Neural progenitor cell (in vitro differentiated cells): ENCODE results near the gene CCDC51. TPM values are rescaled to one million over a fixed set of nuclear protein-coding genes. Genes with fewer than 3 reads are reported as not detected.

ENCODE experiments used
- DNase-seq: peaks from one replicate; pipeline ENCODE4 v3.0.0-alpha.2; 2016; ENCODE audit warnings: low spot score
- H2AFZ ChIP-seq: fragments of 200-600 bp; sonication (generic); replicated peaks from 2 replicates; pipeline ENCODE4 v1.6.1; 2016; ENCODE audit warnings: antibody characterized with exemption
- H3F3A ChIP-seq: fragments of 200-600 bp; sonication (generic); 2 replicates; pipeline ENCODE4 v1.6.1; 2016; ENCODE audit warnings: antibody characterized with exemption, low read depth
- H3K27ac ChIP-seq: fragments of 200-600 bp; sonication (generic); 2 replicates; pipeline ENCODE4 v1.5.1; 2016; ENCODE audit warnings: mild to moderate bottlenecking
- H3K27me3 ChIP-seq: fragments of 200-600 bp; sonication (generic); 2 replicates; pipeline ENCODE4 v1.6.1; 2016; ENCODE audit warnings: mild to moderate bottlenecking, moderate library complexity
- H3K36me3 ChIP-seq: fragments of 200-600 bp; sonication (generic); 2 replicates; pipeline ENCODE4 v1.5.1; 2016
- H3K4me1 ChIP-seq: fragments of 200-600 bp; sonication (generic); 2 replicates; pipeline ENCODE4 v1.6.1; 2016; ENCODE audit warnings: mixed run types
- H3K4me2 ChIP-seq: fragments of 200-600 bp; sonication (generic); 2 replicates; pipeline ENCODE4 v1.6.1; 2016
- H3K4me3 ChIP-seq: fragments of 200-600 bp; sonication (generic); 2 replicates; pipeline ENCODE4 v1.5.1; 2016
- H3K79me2 ChIP-seq: fragments of 200-600 bp; sonication (generic); 2 replicates; pipeline ENCODE4 v1.6.1; 2016; ENCODE audit warnings: low read depth
- H3K9ac ChIP-seq: fragments of 200-600 bp; sonication (generic); 2 replicates; pipeline ENCODE4 v1.6.1; 2016
- H3K9me3 ChIP-seq: fragments of 200-600 bp; sonication (generic); 2 replicates; pipeline ENCODE4 v1.5.1; 2016; ENCODE audit warnings: low read depth
- H4K20me1 ChIP-seq: fragments of 200-600 bp; sonication (generic); 2 replicates; pipeline ENCODE4 v1.6.1; 2016; ENCODE audit warnings: low read depth
- H3K27ac Mint-ChIP-seq: 3 replicates; pipeline ENCODE4 v1.8.0; 2021; ENCODE audit warnings: mixed read lengths
- H3K27me3 Mint-ChIP-seq: 2 replicates; pipeline ENCODE4 v1.8.0; 2022; ENCODE audit warnings: low read depth, mild to moderate bottlenecking, inconsistent platforms, moderate library complexity, mixed read lengths; ENCODE audit not compliant: insufficient read depth
- H3K36me3 Mint-ChIP-seq: 3 replicates; pipeline ENCODE4 v1.8.0; 2021; ENCODE audit warnings: mixed read lengths
- H3K4me1 Mint-ChIP-seq: 3 replicates; pipeline ENCODE4 v1.8.0; 2021; ENCODE audit warnings: mixed read lengths
- H3K4me3 Mint-ChIP-seq: 3 replicates; pipeline ENCODE4 v1.8.0; 2021; ENCODE audit warnings: mild to moderate bottlenecking, moderate library complexity, mixed read lengths
- H3K9me3 Mint-ChIP-seq: 3 replicates; pipeline ENCODE4 v1.8.0; 2020; ENCODE audit warnings: mixed read lengths
- EZH2 ChIP-seq: fragments of 200-600 bp; sonication (generic); IDR thresholded peaks from 2 replicates; pipeline ENCODE4 v1.6.1; 2017; ENCODE audit warnings: antibody characterized with exemption, mild to moderate bottlenecking, moderate library complexity
- EZH2phosphoT487 ChIP-seq: fragments of 200-600 bp; sonication (generic); IDR thresholded peaks from 2 replicates; pipeline ENCODE4 v1.6.1; 2017; ENCODE audit warnings: antibody characterized with exemption
- total RNA-seq: library from RNA; depleted of rRNA; stranded (reverse); fragments of >200 nt; gene quantifications from 2 replicates; pipeline ENCODE4 v1.2.3, GENCODE V29; 2015; ENCODE audit warnings: low replicate concordance
- TF ChIP-seq, protein P1 (sequence below): fragments of 200-600 bp; sonication (generic); IDR thresholded peaks from 2 replicates; pipeline ENCODE4 v1.5.1; 2017; ENCODE audit warnings: antibody characterized with exemption, mild to moderate bottlenecking

Gene CCDC51
- total RNA-seq, 1 donor from 2014 or later = 13.9 TPM

DNA sequence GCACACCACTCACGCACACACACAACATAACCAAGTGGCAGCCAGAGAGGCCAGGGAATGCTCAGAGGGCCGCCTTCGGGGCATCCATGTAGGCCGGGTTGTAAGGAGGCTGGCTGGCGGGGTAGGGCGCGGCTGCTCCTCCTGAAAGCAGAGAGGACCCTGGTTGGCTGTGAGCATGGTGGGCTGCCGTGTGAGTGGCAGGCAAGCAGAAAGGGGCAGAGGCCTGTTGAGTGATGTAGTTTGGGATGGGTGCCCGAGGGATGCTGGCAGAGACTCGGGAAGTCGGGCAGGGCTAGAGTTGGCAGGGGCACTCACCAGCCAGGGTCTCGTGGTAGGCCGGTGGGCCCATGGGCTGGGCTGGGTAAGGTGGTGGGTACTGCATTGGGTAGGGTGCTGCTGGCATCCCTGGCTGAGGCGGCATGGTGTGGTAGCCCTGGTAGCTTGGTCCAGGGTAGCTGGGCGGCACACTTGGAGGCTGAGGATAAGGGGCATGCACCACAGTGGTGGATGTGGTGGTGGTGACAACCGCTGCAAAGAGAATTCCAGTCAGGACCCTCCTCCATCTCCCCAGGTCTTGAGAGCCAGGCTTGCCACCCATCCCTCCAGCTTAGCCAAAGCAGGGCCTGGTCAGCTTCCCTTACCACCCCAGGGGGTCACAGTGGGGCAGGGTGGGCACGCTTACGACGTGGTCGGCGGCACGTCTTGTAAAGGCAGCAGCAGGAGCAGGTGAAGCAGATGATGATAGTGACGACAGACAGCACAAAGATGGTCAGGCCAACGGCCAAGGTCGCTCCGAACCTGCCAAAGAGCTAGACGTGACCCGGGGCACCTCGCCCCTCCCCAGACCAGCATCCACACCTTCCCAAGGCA is 29.4 kb upstream of the CCDC51 start:
- Mint-ChIP-seq H3K36me3 (peaks cover 16% of the 10 kb centered on the region), H3K27me3 (peaks cover 2% of the 10 kb centered on the region), H3K9me3 (no peaks in the 10 kb centered on the region), H3K4me1 (peaks cover 48% of the 10 kb centered on the region), H3K4me3 (peak overlapping the region; percentile 50), H3K27ac (no peak overlapping the region)
- H3K4me2 ChIP-seq = no peak overlapping the region
- DNase-seq = no peak
- peaks cover 42% of the 10 kb centered on the region for H3F3A ChIP-seq
- peaks cover 29% of the 10 kb centered on the region for H3K4me1 ChIP-seq
- TF ChIP-seq, protein P1, sequence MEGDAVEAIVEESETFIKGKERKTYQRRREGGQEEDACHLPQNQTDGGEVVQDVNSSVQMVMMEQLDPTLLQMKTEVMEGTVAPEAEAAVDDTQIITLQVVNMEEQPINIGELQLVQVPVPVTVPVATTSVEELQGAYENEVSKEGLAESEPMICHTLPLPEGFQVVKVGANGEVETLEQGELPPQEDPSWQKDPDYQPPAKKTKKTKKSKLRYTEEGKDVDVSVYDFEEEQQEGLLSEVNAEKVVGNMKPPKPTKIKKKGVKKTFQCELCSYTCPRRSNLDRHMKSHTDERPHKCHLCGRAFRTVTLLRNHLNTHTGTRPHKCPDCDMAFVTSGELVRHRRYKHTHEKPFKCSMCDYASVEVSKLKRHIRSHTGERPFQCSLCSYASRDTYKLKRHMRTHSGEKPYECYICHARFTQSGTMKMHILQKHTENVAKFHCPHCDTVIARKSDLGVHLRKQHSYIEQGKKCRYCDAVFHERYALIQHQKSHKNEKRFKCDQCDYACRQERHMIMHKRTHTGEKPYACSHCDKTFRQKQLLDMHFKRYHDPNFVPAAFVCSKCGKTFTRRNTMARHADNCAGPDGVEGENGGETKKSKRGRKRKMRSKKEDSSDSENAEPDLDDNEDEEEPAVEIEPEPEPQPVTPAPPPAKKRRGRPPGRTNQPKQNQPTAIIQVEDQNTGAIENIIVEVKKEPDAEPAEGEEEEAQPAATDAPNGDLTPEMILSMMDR = no peak
- TF ChIP-seq EZH2 (no peak), EZH2phosphoT487 (no peak)
- no peaks in the 10 kb centered on the region for H3K27me3 ChIP-seq
- no peak overlapping the region for H3K4me3 ChIP-seq
- no peak overlapping the region for H2AFZ ChIP-seq
- H3K27ac ChIP-seq = no peak overlapping the region
- H3K9ac ChIP-seq = no peak overlapping the region
- no peaks in the 10 kb centered on the region for H3K9me3 ChIP-seq
- no peaks in the 10 kb centered on the region for H3K36me3 ChIP-seq
- H3K79me2 ChIP-seq = peaks cover 30% of the 10 kb centered on the region
- no peaks in the 10 kb centered on the region for H4K20me1 ChIP-seq

DNA sequence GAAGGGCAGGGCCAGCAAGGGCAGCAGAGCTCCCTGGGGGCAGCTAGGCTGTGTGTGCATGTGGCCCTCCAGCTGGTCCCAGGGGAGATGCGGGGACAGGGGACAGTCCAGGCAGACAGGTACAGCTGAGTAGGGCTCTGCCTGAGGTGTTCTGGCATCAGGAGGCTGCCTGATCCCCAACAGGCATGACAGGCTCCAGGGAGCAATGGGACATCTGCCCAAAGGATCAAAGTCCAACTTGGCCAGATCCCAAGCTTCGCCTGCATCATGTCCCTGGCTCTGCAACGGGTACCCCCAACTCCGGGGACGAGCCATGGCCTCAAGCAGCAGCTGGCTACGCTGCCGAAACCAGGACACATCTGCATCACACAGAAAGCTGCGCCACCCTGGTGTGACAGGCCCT is 28.4 kb upstream of the CCDC51 start:
- H3K27ac Mint-ChIP-seq = peak overlapping the region; percentile 9
- Histone ChIP-seq H4K20me1 (no peaks in the 10 kb centered on the region), H2AFZ (no peak overlapping the region), H3K27me3 (no peaks in the 10 kb centered on the region), H3K4me1 (peaks cover 23% of the 10 kb centered on the region), H3F3A (peaks cover 33% of the 10 kb centered on the region), H3K4me3 (no peak overlapping the region), H3K9ac (no peak overlapping the region), H3K4me2 (no peak overlapping the region), H3K9me3 (no peaks in the 10 kb centered on the region), H3K79me2 (peaks cover 30% of the 10 kb centered on the region), H3K36me3 (no peaks in the 10 kb centered on the region), H3K27ac (peak overlapping the region; percentile 66)
- no peak for DNase-seq
- peaks cover 2% of the 10 kb centered on the region for H3K27me3 Mint-ChIP-seq
- peak overlapping the region; percentile 19 for H3K4me3 Mint-ChIP-seq
- TF ChIP-seq EZH2 = no peak
- TF ChIP-seq, protein P1 = no peak
- H3K36me3 Mint-ChIP-seq = peaks cover 16% of the 10 kb centered on the region
- H3K4me1 Mint-ChIP-seq = peaks cover 43% of the 10 kb centered on the region
- no peaks in the 10 kb centered on the region for H3K9me3 Mint-ChIP-seq

DNA sequence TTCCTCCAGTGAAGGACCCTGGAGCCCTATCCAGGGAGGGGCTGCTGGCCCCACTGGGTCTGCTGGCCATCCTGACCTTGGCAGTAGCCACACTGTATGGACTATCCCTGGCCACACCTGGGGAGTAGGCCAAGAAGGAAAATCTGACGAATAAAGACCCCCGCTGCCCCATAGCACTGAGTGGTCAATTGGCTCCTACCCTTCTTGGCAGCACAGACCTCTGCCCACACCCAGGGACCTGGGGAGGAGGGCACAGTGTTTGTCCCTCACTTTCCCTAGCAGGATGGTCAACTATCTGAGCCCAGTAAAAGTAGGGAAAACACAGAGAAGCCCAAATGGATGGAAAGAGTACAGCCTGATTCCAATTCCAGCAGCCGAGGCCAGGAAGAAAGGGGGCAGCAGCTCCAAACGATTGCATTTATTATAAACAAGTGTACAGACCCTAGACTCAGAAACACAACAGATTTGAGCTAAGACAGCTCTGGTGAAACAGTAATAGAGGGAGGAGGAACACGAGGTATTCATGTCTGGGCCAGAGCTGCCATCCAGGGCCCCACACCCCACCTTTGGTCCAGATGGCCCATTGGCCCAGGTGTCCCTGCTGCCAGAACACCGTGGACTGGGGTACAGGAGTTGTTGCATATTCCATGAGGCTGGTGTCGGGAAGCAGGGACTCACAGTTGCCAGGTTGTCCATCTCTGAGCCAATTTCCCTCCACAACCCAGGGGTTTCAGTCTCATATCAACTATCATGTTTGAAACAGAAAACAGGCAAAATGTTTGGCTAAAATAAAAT is 27.8 kb upstream of the CCDC51 start:
- peak overlapping the region; percentile 9 for H3K27ac Mint-ChIP-seq
- Histone ChIP-seq H3K79me2 (peaks cover 27% of the 10 kb centered on the region), H4K20me1 (no peaks in the 10 kb centered on the region), H3K27ac (peak overlapping the region; percentile 52), H3K4me3 (no peak overlapping the region), H3K36me3 (no peaks in the 10 kb centered on the region), H3K4me1 (peaks cover 21% of the 10 kb centered on the region), H2AFZ (no peak overlapping the region), H3K27me3 (no peaks in the 10 kb centered on the region), H3K9ac (no peak overlapping the region), H3F3A (peaks cover 28% of the 10 kb centered on the region), H3K9me3 (no peaks in the 10 kb centered on the region), H3K4me2 (no peak overlapping the region)
- H3K4me3 Mint-ChIP-seq = peak overlapping the region; percentile 19
- no peak for TF ChIP-seq EZH2
- TF ChIP-seq, protein P1 = no peak
- no peak for TF ChIP-seq EZH2phosphoT487
- H3K9me3 Mint-ChIP-seq = no peaks in the 10 kb centered on the region
- no peak for DNase-seq
- H3K27me3 Mint-ChIP-seq = peaks cover 5% of the 10 kb centered on the region
- peaks cover 36% of the 10 kb centered on the region for H3K4me1 Mint-ChIP-seq
- peaks cover 16% of the 10 kb centered on the region for H3K36me3 Mint-ChIP-seq
